Tongue (tissue), 2 donors: ENCODE results near the gene PRTN3. TPM values are rescaled to one million over a fixed set of nuclear protein-coding genes. Genes with fewer than 3 reads are reported as not detected.

Experiments used
- DNase-seq: peaks from one replicate; pipeline ENCODE4 v3.0.0-alpha.2; 2015
- total RNA-seq: library from RNA; depleted of rRNA; stranded (reverse); fragments of >200 nt; gene quantifications from one replicate; pipeline ENCODE4 v1.2.3, GENCODE V29; 2014

The PRTN3 gene
- total RNA-seq = 3.3 TPM

DNA sequence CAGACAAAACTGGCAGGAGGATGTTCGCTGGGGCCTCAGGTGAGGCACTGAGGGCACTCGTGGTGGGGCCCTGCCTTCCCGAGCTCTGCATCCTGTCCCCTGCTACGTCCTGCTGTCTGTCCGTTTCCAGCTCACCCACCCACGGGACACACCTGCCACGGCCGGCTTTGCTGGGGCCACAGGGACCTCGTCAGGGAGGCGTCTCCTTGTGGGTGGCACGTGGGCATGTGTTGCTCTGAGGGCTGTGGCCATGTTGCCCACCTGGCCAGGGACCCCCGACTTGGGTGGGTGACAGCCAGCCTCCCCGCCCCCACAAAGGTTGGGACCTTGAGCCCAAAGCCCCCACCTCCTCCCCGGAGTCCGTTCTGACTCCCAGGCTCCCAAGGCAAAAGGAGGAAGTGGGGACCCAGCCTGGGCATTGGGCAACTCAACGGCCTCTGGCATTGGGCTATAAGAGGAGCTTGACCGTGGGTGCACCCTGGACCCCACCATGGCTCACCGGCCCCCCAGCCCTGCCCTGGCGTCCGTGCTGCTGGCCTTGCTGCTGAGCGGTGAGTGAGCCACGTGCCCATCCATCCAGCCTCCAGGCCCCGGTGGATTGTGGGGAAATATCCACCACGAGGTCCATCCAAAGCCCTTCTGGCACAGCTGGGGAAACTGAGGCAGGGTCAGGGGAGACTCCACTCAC, at the start of gene PRTN3:
Gene PRTN3 (plus strand): TSS at position 481 of the 688 bp plus-strand sequence. CDS start 10 bp downstream, at position 491.
- no peak for DNase-seq

DNA sequence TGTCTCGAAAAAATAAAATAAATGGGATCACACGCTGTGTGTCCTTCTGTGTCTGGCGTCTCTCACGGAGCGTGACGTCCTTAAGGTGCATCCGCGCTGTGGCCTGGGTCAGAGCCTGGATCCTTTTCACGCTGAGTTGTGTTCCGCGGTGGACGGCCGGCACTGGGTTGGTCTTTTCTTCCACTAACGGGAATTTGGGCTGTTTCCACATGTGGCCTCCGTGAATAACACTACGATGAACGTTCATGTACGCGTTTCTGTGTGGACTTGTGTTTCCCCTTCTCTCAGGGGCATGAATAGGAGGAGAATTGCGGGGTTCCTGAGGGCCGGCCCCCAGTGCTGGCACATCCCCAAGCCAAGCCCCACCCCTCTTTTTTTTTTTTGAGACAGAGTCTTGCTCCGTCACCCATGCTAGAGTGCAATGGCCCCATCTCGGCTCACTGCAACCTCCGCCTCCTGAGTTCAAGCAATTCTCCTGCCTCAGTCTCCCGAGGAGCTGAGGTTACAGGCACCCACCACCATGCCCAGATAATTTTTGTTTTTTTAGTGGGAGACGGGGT, 49.7 kb upstream of the PRTN3 start:
- no peak for DNase-seq

DNA sequence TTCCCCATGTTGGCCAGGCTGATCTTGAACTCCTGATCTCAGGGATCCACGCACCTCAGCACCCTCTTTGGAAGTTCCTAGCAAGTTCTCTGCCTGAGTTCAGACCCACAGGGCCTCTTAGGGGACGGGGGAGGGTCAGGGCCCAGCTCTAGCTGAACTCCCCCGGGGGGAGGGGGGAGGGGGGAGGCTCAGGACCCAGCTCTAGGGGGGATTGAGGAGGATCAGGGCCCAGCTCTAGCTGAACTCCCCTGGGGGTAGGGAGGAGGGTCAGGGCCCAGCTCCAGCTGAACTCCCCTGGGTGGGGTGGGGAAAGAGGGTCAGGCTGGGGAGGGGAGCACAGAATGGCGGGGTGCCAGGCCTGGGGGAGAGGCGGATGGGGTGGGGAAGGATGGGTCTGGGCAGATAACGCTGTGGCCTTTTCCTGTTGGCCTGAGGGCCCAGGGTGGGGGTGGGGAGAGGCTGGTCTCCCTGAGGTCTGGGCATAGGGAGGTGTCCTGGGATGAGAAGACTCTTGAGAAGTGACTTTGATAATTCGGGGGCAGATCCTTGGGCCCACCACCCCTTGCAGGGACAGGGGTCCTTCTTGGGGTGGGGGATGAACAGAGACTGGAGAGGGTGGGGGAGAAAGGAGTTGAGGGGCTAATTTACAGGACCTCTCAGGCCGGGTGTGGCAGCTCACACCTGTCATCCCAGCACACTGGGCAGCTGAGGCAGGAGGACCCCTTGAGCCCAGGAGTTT, 49.1 kb upstream of the PRTN3 start:
- no peak for DNase-seq

GRCh38 chr19:792306-792885, 48.4 kb upstream of the PRTN3 start:
- no peak for DNase-seq

DNA sequence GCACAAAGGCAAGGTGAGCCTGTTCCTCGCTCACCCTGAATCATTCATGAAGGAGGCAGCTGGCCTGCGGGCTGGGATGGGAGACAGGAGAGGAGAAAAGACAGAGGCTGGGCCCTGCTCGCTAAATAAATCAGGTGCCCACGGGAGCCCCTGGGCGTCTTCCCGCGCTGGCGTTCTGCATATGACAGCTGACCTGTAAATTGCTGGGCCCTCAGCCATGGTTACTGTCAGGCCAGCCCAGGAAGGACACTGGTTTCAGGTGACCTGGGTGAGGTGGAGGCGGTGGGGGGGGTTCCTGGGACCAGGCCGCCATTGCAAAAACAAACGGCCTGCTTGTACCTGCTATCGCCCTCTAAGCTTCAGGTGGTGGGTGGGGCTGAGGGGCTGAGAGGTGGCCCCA, 47.0 kb upstream of the PRTN3 start:
- no peak for DNase-seq

- DNase-seq = peak; percentile 67
Observed at GRCh38 chr19:795073-795611, 45.7 kb upstream of the PRTN3 start.

DNA sequence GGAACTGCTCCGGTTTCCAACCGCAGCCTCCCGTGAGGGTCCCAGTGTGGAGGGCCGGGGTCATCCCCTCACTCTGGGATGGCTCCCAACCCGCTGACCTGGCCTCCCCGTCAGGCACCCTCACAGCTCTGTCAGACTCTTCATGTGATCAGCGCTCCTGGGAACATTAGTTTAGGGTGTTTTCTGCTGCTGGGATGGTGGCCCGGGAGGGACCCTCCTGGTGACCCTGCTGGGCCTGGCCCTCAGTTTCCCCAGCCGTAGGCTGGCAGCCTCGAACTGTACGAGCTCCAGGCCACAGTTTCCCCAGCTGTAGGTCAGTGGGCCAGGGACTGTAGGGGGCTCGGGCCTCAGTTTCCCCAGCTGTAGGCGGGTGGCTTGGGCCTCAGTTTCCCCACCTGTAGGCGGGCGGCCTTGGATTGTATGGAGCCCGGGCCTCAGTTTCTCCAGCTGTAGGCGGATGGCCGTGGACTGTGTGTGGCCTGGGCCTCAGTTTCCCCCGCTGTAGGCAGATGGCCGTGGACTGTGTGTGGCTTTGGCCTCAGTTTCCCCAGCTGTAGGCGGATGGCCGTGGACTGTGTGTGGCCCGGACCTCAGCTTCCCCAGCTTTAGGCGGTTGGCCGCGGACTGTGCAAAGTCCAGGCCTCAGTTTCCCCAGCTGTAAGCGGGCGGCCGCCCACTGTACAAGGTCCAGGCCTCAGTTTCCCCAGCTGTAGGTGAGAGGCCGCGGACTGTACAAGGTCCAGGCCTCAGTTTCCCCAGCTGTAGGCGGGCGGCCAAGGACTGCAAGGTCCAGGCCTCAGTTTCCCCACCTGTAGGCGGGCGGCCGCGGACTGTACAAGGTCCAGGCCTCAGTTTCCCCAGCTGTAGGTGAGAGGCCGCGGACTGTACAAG, 44.9 kb upstream of the PRTN3 start:
- DNase-seq = no peak

GRCh38 chr19:796692-797527, 43.9 kb upstream of the PRTN3 start, which contains the start of gene PTBP1:
Gene PTBP1, plus strand, starts transcription at chr19:797452. Its CDS starts 46 bp downstream, at chr19:797498.
- peak; percentile 100 for DNase-seq

GRCh38 chr19:797528-798414, 43.0 kb upstream of the PRTN3 start:
- peak; percentile 97 for DNase-seq

- DNase-seq = no peak
Observed at GRCh38 chr19:798415-799075, 42.3 kb upstream of the PRTN3 start.

GRCh38 chr19:799076-799881, 41.5 kb upstream of the PRTN3 start:
- peak; percentile 61 for DNase-seq

DNA sequence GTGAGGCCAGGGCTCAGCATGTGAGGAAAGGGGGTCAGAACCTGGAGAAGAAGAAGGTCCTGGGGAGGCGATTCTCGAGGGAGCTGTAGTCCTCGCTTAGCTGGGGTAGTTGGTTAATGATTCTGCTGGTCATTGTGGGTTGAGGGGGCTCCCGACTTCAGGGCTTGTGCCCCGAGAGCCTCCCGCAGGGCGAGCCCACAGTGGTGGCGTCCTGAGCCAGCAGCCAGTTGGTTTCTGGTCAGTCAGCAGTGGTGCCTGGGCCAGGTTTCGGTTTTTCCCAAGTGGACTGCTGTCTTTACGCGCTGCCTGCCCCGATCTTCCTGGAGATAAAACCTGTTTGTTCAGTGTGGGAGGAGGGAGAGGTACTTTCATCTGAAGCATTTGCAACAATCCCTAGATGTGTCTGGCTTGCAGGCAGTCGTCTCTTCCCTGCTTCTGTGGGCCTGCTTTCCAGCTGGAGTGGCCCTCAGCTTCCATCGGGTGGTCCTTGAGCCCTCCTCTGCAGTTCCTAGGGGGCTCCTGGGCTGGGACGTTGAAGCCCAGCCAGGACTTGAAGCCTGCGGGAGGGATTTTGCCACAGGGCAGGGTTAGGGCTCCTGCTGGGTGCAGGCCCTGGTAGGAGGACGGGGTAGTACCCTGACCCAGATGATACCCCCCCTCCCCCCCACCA, 40.3 kb upstream of the PRTN3 start:
- no peak for DNase-seq

DNA sequence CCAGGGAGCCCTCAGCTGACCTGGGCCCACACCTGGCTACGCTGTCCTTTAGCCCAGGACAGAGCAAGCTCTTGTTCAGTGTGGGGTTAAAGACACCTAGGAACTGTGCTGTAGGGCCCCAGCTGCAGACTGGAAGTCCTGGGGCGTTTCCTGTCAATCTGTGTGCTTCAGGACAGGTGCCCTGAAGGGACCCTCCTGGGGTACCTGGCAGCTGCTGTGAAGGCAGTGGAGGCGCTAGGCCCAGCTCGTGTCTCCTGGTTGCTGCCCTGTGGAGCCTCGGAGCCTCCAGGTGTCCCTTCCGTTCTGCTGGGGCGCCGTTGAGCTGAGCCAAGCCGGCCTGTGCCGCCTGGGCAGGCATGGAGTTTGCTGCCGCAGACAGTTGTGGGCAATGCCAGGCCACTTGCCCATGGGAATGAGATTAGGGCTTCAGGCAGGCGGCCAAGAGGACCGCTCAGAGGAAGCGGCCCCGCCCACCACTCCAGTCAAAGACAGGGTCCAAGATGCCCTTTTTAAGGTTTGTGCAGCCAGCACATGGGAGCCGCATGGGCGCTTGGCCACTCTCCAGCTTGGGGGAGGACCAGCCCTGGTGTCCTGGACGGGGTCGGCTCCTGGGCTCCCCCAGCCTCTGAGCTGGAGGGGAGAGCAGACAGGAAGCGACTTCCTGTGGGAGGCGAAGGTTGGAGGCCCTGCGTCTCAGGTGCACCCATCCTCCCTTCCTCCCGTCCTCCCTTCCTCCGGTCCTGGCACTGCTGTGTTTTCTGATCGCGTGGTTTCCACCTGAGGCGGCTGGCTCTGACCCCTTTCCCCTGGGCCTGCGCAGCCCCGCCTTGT, 39.6 kb upstream of the PRTN3 start:
- peak; percentile 80 for DNase-seq

DNA sequence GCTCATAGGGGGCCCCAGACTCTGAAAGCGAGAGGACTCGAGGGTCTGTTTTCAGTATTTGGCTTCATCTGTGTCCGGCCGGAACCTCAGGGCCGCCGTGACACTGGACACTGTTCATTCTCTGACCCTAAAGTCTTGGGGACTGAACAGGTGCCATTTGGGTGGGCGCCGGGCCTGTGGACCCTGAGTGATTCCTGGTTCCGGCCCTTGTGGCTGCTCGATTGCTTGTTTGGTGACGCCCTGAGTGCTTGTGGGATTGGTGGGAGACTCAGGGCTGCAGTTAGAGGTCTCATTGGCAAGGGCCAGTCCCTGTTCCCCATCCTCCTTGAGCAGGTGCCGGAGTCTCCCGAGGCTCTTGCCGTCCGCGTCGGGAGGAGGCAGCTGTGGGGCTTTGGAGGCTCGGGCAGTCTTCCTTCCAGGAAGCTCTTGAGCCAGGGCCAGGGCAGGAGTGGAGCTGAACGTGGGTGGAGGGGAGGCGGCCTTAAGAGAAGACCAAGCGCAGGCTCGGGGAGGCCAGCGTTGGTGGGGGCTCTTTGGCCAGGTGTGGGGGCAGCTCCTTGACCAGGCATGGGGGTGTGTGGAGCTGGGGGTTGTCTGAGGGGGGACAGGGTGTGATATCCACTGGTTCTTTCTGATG, 38.8 kb upstream of the PRTN3 start:
- DNase-seq = peak; percentile 79

GRCh38 chr19:802498-803098, 38.2 kb upstream of the PRTN3 start:
- peak; percentile 80 for DNase-seq

DNA sequence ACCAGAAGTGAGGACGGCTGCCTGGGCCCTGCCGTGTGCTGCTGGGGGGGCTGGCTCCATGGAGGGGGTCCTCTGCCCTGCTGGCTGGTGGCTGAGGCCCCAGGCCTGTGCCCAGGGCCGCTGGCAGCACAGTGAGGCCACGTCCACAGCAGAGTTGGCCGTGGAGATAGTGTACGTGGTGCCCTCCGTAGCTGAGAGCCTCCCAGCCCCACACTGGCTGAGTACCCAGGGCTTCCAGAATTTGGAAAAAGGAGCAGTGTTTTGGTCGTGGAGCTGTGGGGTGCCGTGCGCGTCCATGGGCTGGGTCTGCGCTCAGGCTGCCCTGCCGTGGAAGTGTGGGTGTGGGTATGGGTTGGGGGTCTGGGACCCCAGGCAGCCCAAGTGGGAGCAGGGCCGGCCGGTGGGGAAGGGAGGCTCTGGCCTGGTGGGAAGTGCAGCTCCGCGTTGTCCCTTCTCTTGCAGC, 37.7 kb upstream of the PRTN3 start:
- DNase-seq = no peak
